Mucosa of rectum (tissue), 2 donors: ENCODE measurements around the gene ZKSCAN4.
A peak's percentile ranks its signal among the peaks of the same experiment; 100 is the strongest.

Experiments
- H3K27ac ChIP-seq, 2 donors: one replicate each; pipeline ENCODE4 v1.7.0; 2013; ENCODE audit warnings: inconsistent platforms in 2 of 2, low read depth in 2 of 2, low read length in 2 of 2
- H3K27me3 ChIP-seq, 2 donors: one replicate each; pipeline ENCODE4 v1.7.0; 2013; ENCODE audit warnings: low read length in 2 of 2; ENCODE audit not compliant: control insufficient read depth in 2 of 2, insufficient read depth in 2 of 2
- H3K36me3 ChIP-seq, 2 donors: one replicate each; pipeline ENCODE4 v1.7.0; 2013; ENCODE audit warnings: low read length in 2 of 2; ENCODE audit not compliant: control insufficient read depth in 2 of 2, insufficient read depth in 2 of 2
- H3K4me1 ChIP-seq, 2 donors: one replicate each; pipeline ENCODE4 v1.7.0; 2013; ENCODE audit warnings: low read length in 2 of 2, mild to moderate bottlenecking in 1 of 2; ENCODE audit not compliant: control insufficient read depth in 2 of 2, insufficient read depth in 2 of 2
- H3K4me3 ChIP-seq, 2 donors: one replicate each; pipeline ENCODE4 v1.7.0; 2013; ENCODE audit warnings: low read length in 2 of 2
- H3K9ac ChIP-seq, 2 donors: one replicate each; pipeline ENCODE4 v1.7.0; 2013; ENCODE audit warnings: low read length in 2 of 2, low read depth in 1 of 2, mild to moderate bottlenecking in 1 of 2
- H3K9me3 ChIP-seq, 2 donors: one replicate each; pipeline ENCODE4 v1.7.0; 2013; ENCODE audit warnings: low read length in 2 of 2; ENCODE audit not compliant: control insufficient read depth in 2 of 2
- donor health status: healthy.
- donor health status: Normal muscosa, but diverticular disease.

The ZKSCAN4 gene

GRCh38 chr6:28225056-28225834, 26.8 kb downstream of the ZKSCAN4 start, which contains the start of gene ZSCAN9:
Gene ZSCAN9, plus strand, starts transcription at chr6:28225275. Its CDS starts 1,810 bp downstream, at chr6:28227085.
- Histone ChIP-seq H3K4me1 (no peaks in the 10 kb centered on the region), H3K27ac (peak within 1 kb of the TSS; percentile 52 to 67), H3K36me3 (peaks cover 18 to 25% of the 10 kb centered on the region in 2 donors), H3K4me3 (peak within 1 kb of the TSS; percentile 89 to 90), H3K27me3 (peaks cover 0 to 3% of the 10 kb centered on the region in 2 donors), H3K9ac (peak within 1 kb of the TSS; percentile 29 to 81), H3K9me3 (no peaks in the 10 kb centered on the region)

- H3K27me3 ChIP-seq, result peaks cover 0 to 4% of the 10 kb centered on the region in 2 donors
- H3K4me3 ChIP-seq, result peak overlapping the region; percentile 89 to 90
- H3K9me3 ChIP-seq, result no peaks in the 10 kb centered on the region
- no peaks in the 10 kb centered on the region for H3K4me1 ChIP-seq
- peaks cover 16 to 21% of the 10 kb centered on the region in 2 donors for H3K36me3 ChIP-seq
- peak overlapping the region; percentile 52 to 67 for H3K27ac ChIP-seq
- peak overlapping the region; percentile 29 to 81 for H3K9ac ChIP-seq
These were observed 27.7 kb downstream of the ZKSCAN4 start for GRCh38 chr6:28224131-28225055.

GRCh38 chr6:28220257-28221133, 31.6 kb downstream of the ZKSCAN4 start:
- no peak overlapping the region for H3K9ac ChIP-seq
- H3K4me3 ChIP-seq, result no peak overlapping the region
- no peak overlapping the region for H3K27ac ChIP-seq
- peaks cover 7 to 13% of the 10 kb centered on the region in 2 donors for H3K4me1 ChIP-seq
- H3K27me3 ChIP-seq, result peaks cover 0 to 4% of the 10 kb centered on the region in 2 donors
- H3K36me3 ChIP-seq, result no peaks in the 10 kb centered on the region
- H3K9me3 ChIP-seq, result no peaks in the 10 kb centered on the region

GRCh38 chr6:28218312-28219248, 33.5 kb downstream of the ZKSCAN4 start:
- peaks cover 3 to 4% of the 10 kb centered on the region in 2 donors for H3K27me3 ChIP-seq
- H3K4me3 ChIP-seq, result peak overlapping the region; percentile 69 to 71
- H3K9ac ChIP-seq, result peak overlapping the region; percentile 68 to 71
- H3K4me1 ChIP-seq, result peaks cover 9 to 13% of the 10 kb centered on the region in 2 donors
- H3K9me3 ChIP-seq, result no peaks in the 10 kb centered on the region
- peak overlapping the region; percentile 64 to 74 for H3K27ac ChIP-seq
- no peaks in the 10 kb centered on the region for H3K36me3 ChIP-seq

GRCh38 chr6:28217890-28218289, 34.2 kb downstream of the ZKSCAN4 start:
- no peaks in the 10 kb centered on the region for H3K36me3 ChIP-seq
- no peak overlapping the region for H3K9ac ChIP-seq
- peaks cover 3 to 4% of the 10 kb centered on the region in 2 donors for H3K27me3 ChIP-seq
- peaks cover 9 to 16% of the 10 kb centered on the region in 2 donors for H3K4me1 ChIP-seq
- no peaks in the 10 kb centered on the region for H3K9me3 ChIP-seq
- no peak overlapping the region for H3K27ac ChIP-seq
- peak overlapping the region; percentile 5 to 69 for H3K4me3 ChIP-seq

- Histone ChIP-seq H3K9ac (no peak overlapping the region), H3K9me3 (no peaks in the 10 kb centered on the region), H3K4me1 (peaks cover 9 to 16% of the 10 kb centered on the region in 2 donors), H3K36me3 (no peaks in the 10 kb centered on the region), H3K4me3 (peak overlapping the region; percentile 24 to 32), H3K27ac (peak overlapping the region in 1 of 2 donors; percentile 27), H3K27me3 (peaks cover 3 to 4% of the 10 kb centered on the region in 2 donors)
These were observed 36.6 kb downstream of the ZKSCAN4 start for GRCh38 chr6:28215425-28215824.

- Histone ChIP-seq H3K27ac (peak overlapping the region; percentile 75 to 81), H3K9ac (peak overlapping the region; percentile 34 to 68), H3K4me3 (peak overlapping the region; percentile 54 to 81), H3K9me3 (no peaks in the 10 kb centered on the region), H3K36me3 (no peaks in the 10 kb centered on the region), H3K4me1 (peaks cover 6 to 16% of the 10 kb centered on the region in 2 donors), H3K27me3 (peaks cover 11 to 16% of the 10 kb centered on the region in 2 donors)
These were observed 38.9 kb downstream of the ZKSCAN4 start for GRCh38 chr6:28213213-28213523.

- H3K4me1 ChIP-seq, result peaks cover 6 to 14% of the 10 kb centered on the region in 2 donors
- peaks cover 11 to 16% of the 10 kb centered on the region in 2 donors for H3K27me3 ChIP-seq
- no peaks in the 10 kb centered on the region for H3K36me3 ChIP-seq
- H3K4me3 ChIP-seq, result peak overlapping the region; percentile 54 to 81
- no peaks in the 10 kb centered on the region for H3K9me3 ChIP-seq
- peak overlapping the region; percentile 75 to 81 for H3K27ac ChIP-seq
- peak overlapping the region; percentile 52 to 68 for H3K9ac ChIP-seq
These were observed 39.4 kb downstream of the ZKSCAN4 start for GRCh38 chr6:28212510-28213212.
